ENCODE results near the gene CEP164.

GRCh38 chr11:117433717-117434116, 106.1 kb downstream of the CEP164 start:
- no peak for TF ChIP-seq ZNF384 (IDR thresholded peaks at IDR 0.05; ENCODE audit: low read depth, low read length)
- no peak for TF ChIP-seq POLR2AphosphoS5 (IDR thresholded peaks at IDR 0.05; ENCODE audit: control insufficient read depth, insufficient read depth, low read depth, low read length)
- TF ChIP-seq STAT5A (IDR thresholded peaks at IDR 0.05; ENCODE audit: borderline replicate concordance, low read length) = no peak
- no peak for TF ChIP-seq PHTF2 (CRISPR knock-in tag; IDR thresholded peaks at IDR 0.05)
